IPS-NIHi11 (cell line): ENCODE measurements around the gene ATP8A2.
A peak's percentile ranks its signal among the peaks of the same experiment; 100 is the strongest.

Source experiments
- DNase-seq: peaks from one replicate; pipeline ENCODE4 v3.0.0; 2012; ENCODE audit warnings: mixed read lengths, low spot score

The ATP8A2 gene

GRCh38 chr13:26012995-26013394 is 641.2 kb downstream of the ATP8A2 start:
- no peak for DNase-seq

GRCh38 chr13:26015271-26016125 is 643.7 kb downstream of the ATP8A2 start:
- DNase-seq, result no peak

- DNase-seq, result no peak
Measured at GRCh38 chr13:26016189-26016588, 644.4 kb downstream of the ATP8A2 start.

GRCh38 chr13:26017196-26017921 is 645.6 kb downstream of the ATP8A2 start:
- DNase-seq, result no peak

GRCh38 chr13:26017932-26018665 is 646.3 kb downstream of the ATP8A2 start:
- DNase-seq, result no peak

- no peak for DNase-seq
Measured at GRCh38 chr13:26019251-26019650, 647.5 kb downstream of the ATP8A2 start.

- no peak for DNase-seq
Measured at GRCh38 chr13:26019881-26020870, 648.4 kb downstream of the ATP8A2 start.

- DNase-seq, result no peak
Measured at GRCh38 chr13:26020891-26021290, 649.1 kb downstream of the ATP8A2 start.

GRCh38 chr13:26021516-26021915 is 649.7 kb downstream of the ATP8A2 start:
- DNase-seq, result no peak

- DNase-seq, result no peak
Measured at GRCh38 chr13:26021956-26022355, 650.2 kb downstream of the ATP8A2 start.

GRCh38 chr13:26022538-26023292 is 650.9 kb downstream of the ATP8A2 start:
- peak; percentile 23 for DNase-seq

GRCh38 chr13:26024558-26024957 is 652.8 kb downstream of the ATP8A2 start:
- no peak for DNase-seq

GRCh38 chr13:26025196-26025595 is 653.4 kb downstream of the ATP8A2 start:
- DNase-seq, result peak; percentile 45

GRCh38 chr13:26025771-26026170 is 654.0 kb downstream of the ATP8A2 start:
- DNase-seq, result no peak

GRCh38 chr13:26026211-26026610 is 654.4 kb downstream of the ATP8A2 start:
- DNase-seq, result peak; percentile 31

GRCh38 chr13:26029581-26030136 is 657.9 kb downstream of the ATP8A2 start:
- DNase-seq, result no peak

GRCh38 chr13:26030331-26030730 is 658.6 kb downstream of the ATP8A2 start:
- no peak for DNase-seq

- DNase-seq, result no peak
Measured at GRCh38 chr13:26034018-26034417, 662.2 kb downstream of the ATP8A2 start.

GRCh38 chr13:26036383-26036782 is 664.6 kb downstream of the ATP8A2 start:
- no peak for DNase-seq

GRCh38 chr13:26037302-26037701 is 665.5 kb downstream of the ATP8A2 start:
- peak; percentile 80 for DNase-seq
